Mucosa of stomach (tissue), 1 donor: ENCODE results near the gene HBP1.
"Not testable (repeated sequence)": the region's sequence is repeated elsewhere in the genome, so short reads cannot be mapped to it uniquely, and the experiment has no call there.

Experiments used
- H3K27me3 ChIP-seq: one replicate; pipeline ENCODE4 v1.7.0; 2013; ENCODE audit warnings: mild to moderate bottlenecking, low read length; ENCODE audit not compliant: control insufficient read depth, insufficient read depth
- H3K36me3 ChIP-seq: one replicate; pipeline ENCODE4 v1.7.0; 2013; ENCODE audit warnings: low read length; ENCODE audit not compliant: control insufficient read depth, insufficient read depth
- H3K4me1 ChIP-seq: one replicate; pipeline ENCODE4 v1.7.0; 2013; ENCODE audit warnings: mild to moderate bottlenecking, low read length; ENCODE audit not compliant: control insufficient read depth, insufficient read depth
- H3K4me3 ChIP-seq: one replicate; pipeline ENCODE4 v1.7.0; 2013; ENCODE audit warnings: low read length
- H3K9ac ChIP-seq: one replicate; pipeline ENCODE4 v1.7.0; 2013; ENCODE audit warnings: mild to moderate bottlenecking, low read length, moderate library complexity
- H3K9me3 ChIP-seq: one replicate; pipeline ENCODE4 v1.7.0; 2013; ENCODE audit warnings: mild to moderate bottlenecking, low read length, moderate library complexity; ENCODE audit not compliant: control insufficient read depth
- donor health status: Pancreatic carcinoma.

HBP1 gene

GRCh38 chr7:107145067-107145838, 23.6 kb upstream of the HBP1 start:
- no peaks in the 10 kb centered on the region for H3K36me3 ChIP-seq
- H3K4me3 ChIP-seq: no peak overlapping the region
- no peak overlapping the region for H3K9ac ChIP-seq
- H3K9me3 ChIP-seq: no peaks in the 10 kb centered on the region
- H3K4me1 ChIP-seq: no peaks in the 10 kb centered on the region
- H3K27me3 ChIP-seq: no peaks in the 10 kb centered on the region

- Histone ChIP-seq H3K27me3 (no peaks in the 10 kb centered on the region), H3K9ac (no peak overlapping the region), H3K4me1 (no peaks in the 10 kb centered on the region), H3K4me3 (no peak overlapping the region), H3K36me3 (no peaks in the 10 kb centered on the region), H3K9me3 (no peaks in the 10 kb centered on the region)
Observed at GRCh38 chr7:107147464-107148393, 21.1 kb upstream of the HBP1 start.

GRCh38 chr7:107148721-107149120, 20.1 kb upstream of the HBP1 start:
- H3K27me3 ChIP-seq: no peaks in the 10 kb centered on the region
- H3K36me3 ChIP-seq: no peaks in the 10 kb centered on the region
- H3K4me3 ChIP-seq: no peak overlapping the region
- H3K9ac ChIP-seq: no peak overlapping the region
- H3K4me1 ChIP-seq: no peaks in the 10 kb centered on the region
- no peaks in the 10 kb centered on the region for H3K9me3 ChIP-seq

- no peaks in the 10 kb centered on the region for H3K27me3 ChIP-seq
- no peaks in the 10 kb centered on the region for H3K36me3 ChIP-seq
- H3K9ac ChIP-seq: no peak overlapping the region
- no peaks in the 10 kb centered on the region for H3K4me1 ChIP-seq
- no peaks in the 10 kb centered on the region for H3K9me3 ChIP-seq
- no peak overlapping the region for H3K4me3 ChIP-seq
Observed at GRCh38 chr7:107149863-107150262, 18.9 kb upstream of the HBP1 start.

GRCh38 chr7:107150375-107151073, 18.3 kb upstream of the HBP1 start:
- Histone ChIP-seq H3K9me3 (no peaks in the 10 kb centered on the region), H3K36me3 (no peaks in the 10 kb centered on the region), H3K4me3 (no peak overlapping the region)

GRCh38 chr7:107151538-107151937, 17.3 kb upstream of the HBP1 start:
- H3K4me1 ChIP-seq: no peaks in the 10 kb centered on the region
- no peaks in the 10 kb centered on the region for H3K36me3 ChIP-seq
- no peak overlapping the region for H3K4me3 ChIP-seq
- no peaks in the 10 kb centered on the region for H3K27me3 ChIP-seq
- H3K9me3 ChIP-seq: no peaks in the 10 kb centered on the region
- H3K9ac ChIP-seq: no peak overlapping the region

More at GRCh38 chr7:107150375-107151073, 18.3 kb upstream of the HBP1 start:
- no peaks in the 10 kb centered on the region for H3K4me1 ChIP-seq
- no peak overlapping the region for H3K9ac ChIP-seq
- H3K27me3 ChIP-seq: no peaks in the 10 kb centered on the region

GRCh38 chr7:107152011-107152410, 16.8 kb upstream of the HBP1 start:
- Histone ChIP-seq H3K27me3 (no peaks in the 10 kb centered on the region), H3K9ac (no peak overlapping the region), H3K36me3 (no peaks in the 10 kb centered on the region), H3K9me3 (no peaks in the 10 kb centered on the region), H3K4me3 (no peak overlapping the region), H3K4me1 (no peaks in the 10 kb centered on the region)

GRCh38 chr7:107154826-107155225, 14.0 kb upstream of the HBP1 start:
- Histone ChIP-seq H3K9ac (no peak overlapping the region), H3K4me1 (no peaks in the 10 kb centered on the region), H3K4me3 (no peak overlapping the region), H3K9me3 (no peaks in the 10 kb centered on the region), H3K27me3 (no peaks in the 10 kb centered on the region), H3K36me3 (no peaks in the 10 kb centered on the region)

- H3K27me3 ChIP-seq, H3K9ac ChIP-seq, H3K36me3 ChIP-seq, H3K4me3 ChIP-seq, H3K9me3 ChIP-seq, H3K4me1 ChIP-seq: not testable (repeated sequence)
Observed at GRCh38 chr7:107155726-107156125, 13.1 kb upstream of the HBP1 start.

- no peaks in the 10 kb centered on the region for H3K4me1 ChIP-seq
- no peaks in the 10 kb centered on the region for H3K27me3 ChIP-seq
- no peak overlapping the region for H3K9ac ChIP-seq
- H3K36me3 ChIP-seq: no peaks in the 10 kb centered on the region
- H3K4me3 ChIP-seq: no peak overlapping the region
- H3K9me3 ChIP-seq: no peaks in the 10 kb centered on the region
Observed at GRCh38 chr7:107157091-107157490, 11.7 kb upstream of the HBP1 start.

GRCh38 chr7:107158028-107158427, 10.8 kb upstream of the HBP1 start:
- Histone ChIP-seq H3K9me3 (no peaks in the 10 kb centered on the region), H3K27me3 (no peaks in the 10 kb centered on the region)

GRCh38 chr7:107160389-107160788, 8.4 kb upstream of the HBP1 start:
- H3K9ac ChIP-seq: no peak overlapping the region
- H3K4me3 ChIP-seq: no peak overlapping the region
- H3K36me3 ChIP-seq: no peaks in the 10 kb centered on the region
- no peaks in the 10 kb centered on the region for H3K9me3 ChIP-seq
- H3K27me3 ChIP-seq: no peaks in the 10 kb centered on the region
- H3K4me1 ChIP-seq: no peaks in the 10 kb centered on the region

More at GRCh38 chr7:107158028-107158427, 10.8 kb upstream of the HBP1 start:
- Histone ChIP-seq H3K36me3 (no peaks in the 10 kb centered on the region), H3K4me1 (no peaks in the 10 kb centered on the region), H3K4me3 (no peak overlapping the region), H3K9ac (no peak overlapping the region)
